Activated CD8-positive, alpha-beta memory T cell treated with anti-CD3 and anti-CD28 coated beads for 36 hours (primary cell): ENCODE results near the gene NDRG2. TPM values are rescaled to one million over a fixed set of nuclear protein-coding genes. Genes with fewer than 3 reads are reported as not detected.
"Not testable (repeated sequence)": the region's sequence is repeated elsewhere in the genome, so short reads cannot be mapped to it uniquely, and the experiment has no call there.

Experiments used
- CTCF ChIA-PET: fragments of 350-600 bp; sonication (Branson Sonifier 250); formaldehyde crosslinking; loops from one replicate; lab custom pipeline; 2021; ENCODE audit warnings: antibody characterized with exemption; lab: Charles Lee
- POLR2A ChIA-PET: fragments of 350-600 bp; sonication (Branson Sonifier 250); formaldehyde crosslinking; loops from one replicate; lab custom pipeline; 2021; ENCODE audit warnings: antibody characterized with exemption; lab: Charles Lee
- total RNA-seq, 2 experiments: library from RNA; stranded (reverse); gene quantifications; one replicate each; pipeline ENCODE4 v1.2.3, GENCODE V29; 2021

Gene NDRG2
- total RNA-seq, 2 experiments from 2014 or later = 4.0 to 4.5 TPM

GRCh38 chr14:20997564-20997963 lies 27.3 kb downstream of the NDRG2 start:
- ChIA-PET CTCF (interaction anchor here (0.7 to 2.3 kb wide), 4 partner anchors 17 to 1920 kb away, joined by 3 to 9 read pairs (median 7); no protein-coding TSS in a partner anchor), POLR2A (no interaction called here)

GRCh38 chr14:20997115-20997514 lies 27.7 kb downstream of the NDRG2 start:
- ChIA-PET CTCF (interaction anchor here (0.6 to 2.3 kb wide), 5 partner anchors 18 to 1921 kb away, joined by 3 to 9 read pairs (median 6); no protein-coding TSS in a partner anchor), POLR2A (no interaction called here)

GRCh38 chr14:20996521-20996920 lies 28.3 kb downstream of the NDRG2 start:
- POLR2A ChIA-PET = no interaction called here
- CTCF ChIA-PET = interaction anchor here (0.6 to 2.3 kb wide), 2 partner anchors 25 to 522 kb away, joined by 3 to 9 read pairs; no protein-coding TSS in a partner anchor

DNA sequence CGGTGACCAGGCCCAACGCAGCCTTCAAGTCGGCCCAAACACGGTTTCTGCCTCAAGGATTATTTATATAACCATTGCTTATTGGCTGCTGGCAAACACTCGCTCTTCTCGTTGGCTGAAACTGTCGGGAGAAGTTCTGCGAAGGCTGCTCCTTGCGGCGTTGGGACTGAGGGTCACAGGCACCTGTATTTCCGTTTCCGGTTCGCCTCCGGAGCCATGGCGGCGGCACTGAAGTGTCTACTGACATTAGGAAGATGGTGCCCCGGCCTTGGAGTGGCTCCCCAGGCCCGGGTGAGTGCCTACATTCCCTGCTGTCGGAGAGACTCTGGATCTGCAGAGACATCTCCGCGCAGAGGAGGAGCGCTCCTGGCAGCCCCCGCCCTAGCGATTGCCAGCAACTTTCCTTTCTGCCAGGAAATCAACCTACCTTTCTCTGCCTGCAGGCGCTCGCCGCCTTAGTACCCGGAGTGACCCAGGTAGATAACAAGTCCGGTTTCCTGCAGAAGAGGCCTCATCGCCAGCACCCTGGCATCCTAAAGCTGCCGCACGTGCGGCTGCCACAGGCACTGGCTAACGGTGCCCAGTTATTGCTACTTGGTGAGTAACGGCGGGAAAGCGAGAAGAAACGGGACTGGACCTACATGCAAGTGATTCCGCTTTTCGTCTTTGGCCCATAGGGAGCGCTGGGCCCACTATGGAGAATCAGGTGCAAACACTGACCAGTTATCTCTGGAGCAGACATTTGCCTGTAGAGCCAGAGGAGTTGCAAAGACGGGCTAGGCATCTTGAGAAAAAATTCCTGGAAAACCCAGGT lies 34.9 kb downstream of the NDRG2 start, which contains the start of gene METTL17:
Gene METTL17, plus strand, starts transcription at position 194 of the 814 bp plus-strand sequence. Its CDS starts 23 bp downstream, at position 217.
- CTCF ChIA-PET = interaction anchor here (1.6 kb wide), 1 partner anchor 25 kb away, joined by 5 read pairs; no protein-coding TSS in a partner anchor

GRCh38 chr14:20989471-20989786 lies 35.4 kb downstream of the NDRG2 start:
- ChIA-PET POLR2A (no interaction called here), CTCF (interaction anchor here (0.8 kb wide), 1 partner anchor 19 kb away, joined by 3 read pairs; no protein-coding TSS in a partner anchor)

More for the DNA sequence above, 34.9 kb downstream of the NDRG2 start, which contains the start of gene METTL17:
- POLR2A ChIA-PET = no interaction called here

DNA sequence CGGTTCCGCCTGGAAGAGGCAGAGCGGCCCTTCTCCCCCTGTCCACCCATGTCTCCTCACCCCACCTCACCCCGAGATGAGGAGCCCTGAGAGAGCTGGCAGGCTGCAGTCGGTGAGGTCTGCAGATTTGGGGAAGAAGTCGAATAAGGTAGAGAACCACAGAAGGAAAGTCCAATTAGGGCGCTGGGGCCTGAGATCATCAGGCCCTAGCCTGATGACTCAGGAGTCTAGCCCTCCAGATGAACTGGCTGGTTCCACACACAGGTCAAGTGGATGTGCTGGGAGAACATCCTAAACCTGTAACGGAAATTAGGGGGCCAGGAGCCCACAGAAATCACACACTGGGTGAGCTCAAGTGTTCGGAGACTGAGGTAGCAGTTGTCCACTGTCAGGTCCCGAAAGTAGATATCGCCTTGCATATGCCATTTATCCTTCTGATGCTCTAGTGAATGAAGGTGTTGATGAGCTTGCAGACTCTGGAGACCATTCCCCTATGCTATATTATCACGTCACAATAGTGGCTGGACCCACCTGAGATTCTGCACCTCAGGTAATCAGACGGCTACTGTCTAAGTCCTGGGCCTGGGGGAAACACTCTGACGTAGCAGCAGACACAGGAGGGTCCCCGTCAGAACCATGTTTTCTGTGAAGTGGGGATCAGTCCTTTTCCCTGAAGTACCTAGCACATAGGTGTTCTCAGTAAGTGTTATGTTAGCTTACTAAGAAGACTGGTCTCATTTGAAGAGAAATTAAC lies 36.0 kb downstream of the NDRG2 start:
- POLR2A ChIA-PET = no interaction called here
- CTCF ChIA-PET = interaction anchor here (0.8 kb wide), 1 partner anchor 18 kb away, joined by 3 read pairs; no protein-coding TSS in a partner anchor

DNA sequence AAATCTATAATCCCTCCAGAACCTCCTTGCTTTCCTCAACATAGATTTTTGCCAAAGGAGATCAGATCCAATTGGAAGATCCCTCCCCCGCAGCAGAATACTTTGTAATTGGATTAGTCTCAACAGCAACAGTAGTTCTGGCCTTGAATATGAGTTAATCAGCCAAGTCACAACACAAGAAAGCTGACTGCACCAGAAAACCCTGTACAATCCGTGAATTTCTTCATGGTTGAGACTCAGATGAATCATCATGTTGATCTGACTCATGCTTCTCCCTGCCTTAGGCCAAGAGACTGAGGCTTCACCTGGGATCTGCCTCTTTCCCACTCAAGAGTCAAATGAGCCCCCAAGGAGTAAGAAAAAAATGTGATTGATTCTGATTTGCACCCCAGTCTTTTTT lies 38.0 kb downstream of the NDRG2 start:
- POLR2A ChIA-PET = no interaction called here
- CTCF ChIA-PET = no interaction called here

GRCh38 chr14:20985650-20986049 lies 39.2 kb downstream of the NDRG2 start:
- POLR2A ChIA-PET, CTCF ChIA-PET: not testable (repeated sequence)

DNA sequence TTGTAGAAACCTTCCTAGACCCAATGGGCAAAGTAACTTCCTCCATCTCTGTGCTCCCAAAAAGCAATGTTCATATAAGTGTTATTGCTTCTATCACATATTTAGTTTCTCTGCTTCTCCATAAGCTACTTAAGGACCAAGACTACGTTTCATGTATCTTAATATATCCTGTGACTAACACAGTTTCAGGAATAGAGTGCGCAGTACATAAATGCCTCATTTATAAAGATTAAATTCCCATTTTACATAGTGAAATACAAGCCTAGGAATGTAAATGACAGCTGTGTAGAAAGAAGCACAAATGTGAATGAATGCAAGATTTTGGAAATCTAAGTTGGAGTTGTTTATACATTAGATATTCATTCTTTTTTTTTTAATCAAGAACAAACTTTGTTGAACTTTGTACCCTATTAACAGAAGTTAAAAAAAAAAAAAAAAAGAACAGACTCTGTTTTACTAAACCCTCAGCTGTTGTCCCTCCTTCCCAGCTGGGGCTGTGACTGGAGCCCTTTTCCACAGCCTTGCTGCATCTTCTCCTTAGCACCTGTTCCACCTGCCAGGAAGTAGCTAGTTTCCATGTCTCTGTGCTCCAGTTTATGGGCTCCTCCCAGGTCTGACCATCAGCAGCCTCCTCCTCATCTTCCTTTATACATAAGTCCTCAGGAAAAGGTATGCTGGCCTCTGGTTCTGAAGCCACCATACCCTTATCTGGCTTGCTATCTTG lies 42.1 kb downstream of the NDRG2 start:
- CTCF ChIA-PET = interaction anchor here (0.9 to 4.6 kb wide), 3 partner anchors 11 to 109 kb away, joined by 3 to 24 read pairs (median 4); no protein-coding TSS in a partner anchor

DNA sequence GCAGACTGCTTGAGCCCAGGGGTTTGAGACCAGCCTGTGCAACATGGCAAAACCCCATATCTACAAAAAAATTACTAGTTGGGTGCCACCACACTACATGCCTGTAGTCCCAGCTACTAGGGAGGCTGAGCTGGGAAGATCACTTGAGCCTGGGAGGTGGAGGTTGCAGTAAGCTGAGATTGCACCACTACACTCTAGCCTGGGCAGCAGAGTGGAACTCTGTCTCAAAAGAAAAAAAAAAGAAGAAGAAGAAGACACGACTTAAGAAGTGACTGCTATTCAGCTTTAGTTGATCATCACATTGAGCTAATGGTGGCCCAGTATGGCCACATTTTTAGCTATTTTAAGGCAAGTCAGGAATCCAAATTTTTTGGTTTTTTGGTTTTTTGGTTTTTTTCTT lies 44.0 kb downstream of the NDRG2 start:
- POLR2A ChIA-PET = no interaction called here

More for the DNA sequence above, 42.1 kb downstream of the NDRG2 start:
- POLR2A ChIA-PET = no interaction called here

DNA sequence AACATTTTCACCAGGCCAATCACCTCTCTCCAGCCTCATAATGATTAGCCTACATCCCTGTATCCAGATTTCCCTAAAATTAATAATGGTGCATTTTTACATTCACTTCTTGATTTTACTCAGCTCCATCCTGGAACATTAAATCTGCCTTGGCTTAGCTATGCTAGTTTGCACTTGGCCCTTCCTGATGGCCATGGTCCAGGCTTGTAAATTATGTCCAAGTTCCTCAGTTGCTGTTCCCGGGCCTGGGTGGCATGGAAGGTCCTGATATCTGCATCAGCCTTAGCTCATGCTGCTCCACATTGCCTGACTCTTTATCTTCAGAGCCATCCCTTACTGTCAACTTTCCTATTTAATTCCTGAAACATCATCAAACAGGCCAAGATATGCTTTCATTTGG lies 46.2 kb downstream of the NDRG2 start:
- POLR2A ChIA-PET = no interaction called here
- CTCF ChIA-PET = no interaction called here

More for the DNA sequence above, 44.0 kb downstream of the NDRG2 start:
- CTCF ChIA-PET = interaction anchor here (1.4 to 4.6 kb wide), 2 partner anchors 10 to 34 kb away, joined by 4 to 24 read pairs; no protein-coding TSS in a partner anchor

DNA sequence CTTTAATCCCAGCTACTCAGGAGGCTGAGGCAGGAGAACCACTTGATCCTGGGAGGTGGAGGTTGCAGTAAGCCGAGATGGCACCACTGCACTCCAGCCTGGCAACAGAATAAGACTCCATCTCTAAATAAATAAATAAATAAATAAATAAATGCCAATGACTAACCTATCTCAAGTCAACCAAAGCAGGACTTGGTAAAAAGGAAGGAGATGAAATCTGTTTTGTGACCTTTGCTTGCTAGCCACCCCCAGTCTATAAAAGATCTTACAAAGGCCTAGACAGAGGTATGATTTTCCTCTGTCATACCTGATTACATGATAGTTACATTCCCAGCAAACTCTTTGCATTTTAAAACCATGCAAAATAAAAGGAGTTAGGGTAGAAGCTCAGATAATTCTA lies 48.6 kb downstream of the NDRG2 start:
- POLR2A ChIA-PET = interaction anchor here (0.5 kb wide), 1 partner anchor 150 kb away, joined by 5 read pairs; no protein-coding TSS in a partner anchor
- CTCF ChIA-PET = no interaction called here

- ChIA-PET POLR2A (no interaction called here), CTCF (interaction anchor here (0.8 to 1.3 kb wide), 2 partner anchors 116 to 238 kb away, joined by 3 to 4 read pairs; no protein-coding TSS in a partner anchor)
These were observed 51.4 kb downstream of the NDRG2 start for GRCh38 chr14:20973501-20973900.

DNA sequence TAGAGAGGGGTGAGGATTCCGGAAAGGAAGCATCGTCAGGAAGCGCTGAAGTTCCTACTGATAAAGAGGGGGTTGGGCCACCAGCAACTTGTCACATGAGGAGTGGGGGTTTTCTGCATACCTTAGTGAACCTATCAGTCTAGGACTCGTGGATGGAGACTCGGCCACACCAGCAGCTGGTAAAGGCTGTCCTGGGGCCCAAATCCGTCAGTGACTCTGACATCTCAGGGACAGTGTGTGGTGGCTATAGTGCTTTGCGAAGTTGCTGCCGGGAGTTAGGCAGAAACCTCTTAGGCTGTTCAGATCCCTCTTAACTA lies 53.2 kb downstream of the NDRG2 start:
- ChIA-PET CTCF (interaction anchor here (0.7 to 2.7 kb wide), 21 partner anchors 10 to 339 kb away, joined by 3 to 30 read pairs (median 5); partner anchors contain the start of gene RNASE7), POLR2A (no interaction called here)

DNA sequence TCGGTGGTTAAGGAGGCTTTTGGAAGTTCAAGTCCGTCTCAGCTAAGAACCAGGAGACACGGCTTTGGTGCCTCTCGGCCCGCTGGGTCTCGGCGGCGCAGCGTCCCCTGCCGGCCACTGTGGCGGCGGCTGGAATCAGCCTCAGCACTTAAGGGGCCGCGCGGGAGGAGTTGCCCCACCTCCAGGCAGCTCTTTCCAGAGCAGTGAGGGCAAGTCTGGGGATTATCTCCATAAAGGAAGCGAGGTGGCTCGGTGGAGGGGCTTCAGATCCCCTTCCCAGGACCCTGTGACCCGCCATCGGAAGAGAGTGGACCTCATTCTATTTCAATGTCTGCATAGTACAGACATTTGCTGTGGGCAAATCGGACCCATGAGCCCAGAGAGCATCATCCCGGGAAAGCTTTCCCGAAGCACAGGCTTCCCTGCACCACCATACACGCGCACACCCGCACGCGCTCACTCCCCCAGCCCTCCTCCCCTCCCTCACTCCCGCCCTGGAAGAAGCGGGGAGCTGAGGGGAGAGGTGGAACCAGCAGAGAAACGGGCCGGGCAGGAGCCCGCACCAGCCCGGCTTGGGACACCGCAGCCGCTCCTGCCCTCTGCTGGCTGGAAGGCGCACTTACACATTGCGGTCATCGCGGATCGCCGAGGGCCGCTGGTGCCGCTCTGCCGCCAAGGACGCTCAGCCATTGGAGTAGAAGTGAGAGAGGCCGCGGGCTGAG lies 53.7 kb downstream of the NDRG2 start:
- ChIA-PET CTCF (interaction anchor here (0.6 to 2.7 kb wide), 33 partner anchors 10 to 339 kb away, joined by 3 to 30 read pairs (median 4); partner anchors contain the start of genes ANG and RNASE7), POLR2A (no interaction called here)

GRCh38 chr14:20970647-20970982 lies 54.2 kb downstream of the NDRG2 start:
- CTCF ChIA-PET = interaction anchor here (0.6 to 2.7 kb wide), 25 partner anchors 10 to 338 kb away, joined by 3 to 30 read pairs (median 4); no protein-coding TSS in a partner anchor
- POLR2A ChIA-PET = no interaction called here

DNA sequence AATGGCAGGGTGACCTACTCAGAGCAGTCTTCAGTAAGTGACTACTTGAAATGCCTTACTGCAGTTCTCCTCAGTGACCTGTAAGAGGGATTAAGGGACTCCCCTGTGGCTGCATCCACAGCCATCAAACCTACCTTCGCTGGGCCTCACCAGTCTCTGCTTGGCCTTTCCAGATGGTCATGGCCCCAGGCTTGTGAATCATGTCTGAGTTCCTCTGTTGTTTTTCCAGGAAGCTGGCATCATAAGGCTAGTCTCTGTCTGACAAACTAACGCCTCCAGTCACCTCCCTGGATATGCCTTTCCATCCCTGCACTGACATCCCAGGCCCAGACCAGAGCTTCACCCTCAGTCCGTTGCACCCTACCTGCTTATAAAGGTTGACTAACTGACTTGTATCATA lies 55.5 kb downstream of the NDRG2 start:
- ChIA-PET CTCF (interaction anchor here (2.4 to 2.7 kb wide), 2 partner anchors 8 to 114 kb away, joined by 17 to 30 read pairs; no protein-coding TSS in a partner anchor), POLR2A (no interaction called here)
